SK-N-MC (cell line): ENCODE data around the gene SLC15A1.

ENCODE experiments used
- EZH2 ChIP-seq: fragments of 200-600 bp; sonication (generic); IDR thresholded peaks from one replicate; pipeline ENCODE4 v1.6.1; 2017; ENCODE audit warnings: antibody characterized with exemption
- POLR2AphosphoS5 ChIP-seq: IDR thresholded peaks from 2 replicates; pipeline ENCODE4 v1.6.1; 2012; ENCODE audit warnings: mild to moderate bottlenecking, low read depth, low read length, borderline replicate concordance

DNA sequence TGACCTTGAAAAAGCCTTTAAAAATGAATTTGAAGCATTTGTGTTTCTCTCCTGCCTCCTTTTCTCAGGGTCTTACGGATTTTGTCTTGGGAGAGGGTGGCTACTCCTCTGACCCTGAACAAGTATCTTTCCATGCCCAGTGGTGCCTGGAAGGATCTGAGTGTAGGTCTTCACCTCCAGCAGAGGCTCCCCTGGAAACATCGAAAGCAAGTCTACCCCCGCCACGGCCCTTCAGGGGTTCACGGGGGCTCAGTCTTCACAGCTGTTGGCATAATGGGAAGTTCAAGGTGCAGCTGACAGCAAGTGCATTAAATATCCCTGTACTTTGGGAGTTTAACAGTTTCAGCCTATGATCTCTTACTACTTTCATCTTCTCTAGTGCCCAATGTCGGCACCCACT is 42.7 kb upstream of the SLC15A1 start:
- TF ChIP-seq EZH2 (no peak), POLR2AphosphoS5 (no peak)
